DOHH2 (cell line): ENCODE data around the gene RNF11.

Source experiments
- H3F3A ChIP-seq: fragments of 200-600 bp; sonication (generic), shearing (Covaris generic); 2 replicates; pipeline ENCODE4 v1.6.0; 2016; ENCODE audit warnings: antibody characterized with exemption, mild to moderate bottlenecking; ENCODE audit not compliant: control insufficient read depth, insufficient read depth
- H3K27ac ChIP-seq: fragments of 200-600 bp; sonication (generic); 2 replicates; pipeline ENCODE4 v1.5.1; 2014; ENCODE audit warnings: low read depth, mild to moderate bottlenecking, low read length, moderate library complexity
- H3K27me3 ChIP-seq: fragments of 200-600 bp; sonication (generic); 2 replicates; pipeline ENCODE4 v1.6.1; 2014; ENCODE audit warnings: mild to moderate bottlenecking, low read length, mixed read lengths; ENCODE audit not compliant: control insufficient read depth
- H3K36me3 ChIP-seq: fragments of 200-600 bp; sonication (generic); 2 replicates; pipeline ENCODE4 v1.6.1; 2014; ENCODE audit warnings: mild to moderate bottlenecking, low read length, moderate library complexity, mixed read lengths; ENCODE audit not compliant: control insufficient read depth
- H3K4me1 ChIP-seq: fragments of 200-600 bp; sonication (generic); 2 replicates; pipeline ENCODE4 v1.6.1; 2014; ENCODE audit warnings: mild to moderate bottlenecking, low read length, mixed read lengths; ENCODE audit not compliant: control insufficient read depth
- H3K4me2 ChIP-seq: fragments of 200-600 bp; sonication (generic); 2 replicates; pipeline ENCODE4 v1.6.0; 2014; ENCODE audit warnings: mild to moderate bottlenecking, low read length, moderate library complexity
- H3K4me3 ChIP-seq: fragments of 200-600 bp; sonication (generic); 2 replicates; pipeline ENCODE4 v1.5.1; 2014; ENCODE audit warnings: mild to moderate bottlenecking, low read length, mixed read lengths
- H3K79me2 ChIP-seq: fragments of 200-600 bp; sonication (generic); 2 replicates; pipeline ENCODE4 v1.6.1; 2014; ENCODE audit warnings: mild to moderate bottlenecking, low read length, mixed read lengths; ENCODE audit not compliant: control insufficient read depth
- H3K9me2 ChIP-seq: fragments of 200-600 bp; sonication (generic); replicated peaks from 2 replicates; pipeline ENCODE4 v1.6.1; 2014; ENCODE audit warnings: mild to moderate bottlenecking, low read length, mixed read lengths; ENCODE audit not compliant: control insufficient read depth
- H3K9me3 ChIP-seq: fragments of 200-600 bp; sonication (generic); 2 replicates; pipeline ENCODE4 v1.6.1; 2014; ENCODE audit warnings: antibody characterized with exemption, low read length, mixed read lengths; ENCODE audit not compliant: control insufficient read depth, insufficient read depth
- H4K20me1 ChIP-seq: fragments of 200-600 bp; sonication (generic); 2 replicates; pipeline ENCODE4 v1.6.0; 2014; ENCODE audit warnings: low read depth, mild to moderate bottlenecking, antibody characterized with exemption, low read length, moderate library complexity; ENCODE audit not compliant: control insufficient read depth, insufficient read depth
- CTCF ChIP-seq: fragments of 200-600 bp; sonication (generic); IDR thresholded peaks from one replicate; pipeline ENCODE4 v1.5.1; 2014; ENCODE audit warnings: antibody characterized with exemption, mild to moderate bottlenecking, low read depth, low read length; ENCODE audit not compliant: poor library complexity, severe bottlenecking
- EZH2phosphoT487 ChIP-seq: fragments of 200-600 bp; sonication (generic); IDR thresholded peaks from 2 replicates; pipeline ENCODE4 v1.6.1; 2017; ENCODE audit warnings: borderline replicate concordance, mild to moderate bottlenecking, antibody characterized with exemption, low read length, moderate library complexity, mixed read lengths

RNF11 gene

GRCh38 chr1:51302270-51302669 lies 66.2 kb downstream of the RNF11 start:
- no peak for TF ChIP-seq CTCF
- no peak for TF ChIP-seq EZH2phosphoT487
- Histone ChIP-seq H3K36me3 (no peaks in the 10 kb centered on the region), H3K4me3 (no peak overlapping the region), H3K9me3 (no peaks in the 10 kb centered on the region), H3K27me3 (peaks cover 5% of the 10 kb centered on the region), H3K4me1 (peaks cover under 1% of the 10 kb centered on the region), H3K9me2 (no peaks in the 10 kb centered on the region), H3K4me2 (no peak overlapping the region), H3K79me2 (no peaks in the 10 kb centered on the region), H3F3A (no peaks in the 10 kb centered on the region), H4K20me1 (no peaks in the 10 kb centered on the region), H3K27ac (no peak overlapping the region)

GRCh38 chr1:51302746-51303145 lies 66.7 kb downstream of the RNF11 start:
- H3K36me3 ChIP-seq, result no peaks in the 10 kb centered on the region
- no peaks in the 10 kb centered on the region for H3K4me1 ChIP-seq
- H3K9me2 ChIP-seq, result no peaks in the 10 kb centered on the region
- H3K9me3 ChIP-seq, result no peaks in the 10 kb centered on the region
- H3F3A ChIP-seq, result no peaks in the 10 kb centered on the region
- no peaks in the 10 kb centered on the region for H4K20me1 ChIP-seq
- peaks cover 4% of the 10 kb centered on the region for H3K27me3 ChIP-seq
- H3K4me2 ChIP-seq, result no peak overlapping the region
- no peaks in the 10 kb centered on the region for H3K79me2 ChIP-seq
- H3K4me3 ChIP-seq, result no peak overlapping the region
- no peak for TF ChIP-seq CTCF
- H3K27ac ChIP-seq, result no peak overlapping the region

DNA sequence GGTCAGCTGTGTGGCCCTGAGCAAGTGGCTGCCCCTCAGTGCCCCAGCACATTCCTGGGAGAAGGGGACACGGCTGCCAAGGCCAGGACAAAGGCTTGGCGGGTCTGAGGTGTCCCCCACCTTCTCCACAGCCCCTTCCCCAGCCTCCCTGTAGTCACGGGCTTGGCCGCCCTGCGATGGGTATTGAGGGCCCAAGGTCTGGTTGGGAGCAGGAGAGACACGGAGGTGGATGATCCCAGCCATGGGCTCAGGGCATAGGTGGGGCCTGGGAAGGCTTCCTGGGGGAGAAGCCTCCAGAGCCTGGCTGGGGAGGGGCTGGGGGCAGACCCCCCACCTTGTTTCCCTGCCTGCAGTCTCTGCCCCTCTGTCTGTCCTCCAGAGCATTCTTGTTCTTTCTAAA lies 67.2 kb downstream of the RNF11 start:
- no peak overlapping the region for H3K4me2 ChIP-seq

More for the DNA sequence above, 67.2 kb downstream of the RNF11 start:
- H3K79me2 ChIP-seq, result no peaks in the 10 kb centered on the region
- H3K27me3 ChIP-seq, result no peaks in the 10 kb centered on the region
- no peak overlapping the region for H3K4me3 ChIP-seq
- TF ChIP-seq EZH2phosphoT487, result no peak
- no peak for TF ChIP-seq CTCF
- H4K20me1 ChIP-seq, result no peaks in the 10 kb centered on the region
- H3K4me1 ChIP-seq, result no peaks in the 10 kb centered on the region
- H3K36me3 ChIP-seq, result no peaks in the 10 kb centered on the region
- H3F3A ChIP-seq, result no peaks in the 10 kb centered on the region
- no peaks in the 10 kb centered on the region for H3K9me2 ChIP-seq
- H3K27ac ChIP-seq, result no peak overlapping the region
- H3K9me3 ChIP-seq, result no peaks in the 10 kb centered on the region
